HG03521 (cell line): ENCODE data around the gene MEPCE.

Source experiments
- ATAC-seq: cut with Tn5 transposase; IDR thresholded peaks from one replicate; pipeline ENCODE4 v1.9.1; 2021; ENCODE audit warnings: mild to moderate bottlenecking, moderate library complexity; ENCODE audit not compliant: unreplicated experiment

The MEPCE gene

DNA sequence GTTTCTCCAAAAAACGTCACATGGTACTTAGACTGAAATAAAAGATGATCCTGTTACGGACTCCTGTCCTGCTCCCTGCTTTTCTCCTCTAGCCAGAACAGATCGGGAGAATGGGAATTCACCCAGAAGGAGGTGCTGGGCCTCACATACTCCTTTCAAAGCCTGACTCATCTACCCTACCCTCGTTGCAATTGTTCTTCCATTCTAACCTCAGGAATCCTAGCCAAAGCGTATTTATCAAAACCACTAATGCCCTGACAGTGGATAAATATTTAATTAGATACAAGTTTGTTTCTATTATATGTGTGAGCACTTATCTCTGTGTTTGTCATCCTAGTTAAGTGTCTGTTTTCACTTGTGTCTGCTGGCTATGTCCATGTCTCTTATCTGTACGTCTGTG is 22.9 kb upstream of the MEPCE start:
- ATAC-seq = no peak

DNA sequence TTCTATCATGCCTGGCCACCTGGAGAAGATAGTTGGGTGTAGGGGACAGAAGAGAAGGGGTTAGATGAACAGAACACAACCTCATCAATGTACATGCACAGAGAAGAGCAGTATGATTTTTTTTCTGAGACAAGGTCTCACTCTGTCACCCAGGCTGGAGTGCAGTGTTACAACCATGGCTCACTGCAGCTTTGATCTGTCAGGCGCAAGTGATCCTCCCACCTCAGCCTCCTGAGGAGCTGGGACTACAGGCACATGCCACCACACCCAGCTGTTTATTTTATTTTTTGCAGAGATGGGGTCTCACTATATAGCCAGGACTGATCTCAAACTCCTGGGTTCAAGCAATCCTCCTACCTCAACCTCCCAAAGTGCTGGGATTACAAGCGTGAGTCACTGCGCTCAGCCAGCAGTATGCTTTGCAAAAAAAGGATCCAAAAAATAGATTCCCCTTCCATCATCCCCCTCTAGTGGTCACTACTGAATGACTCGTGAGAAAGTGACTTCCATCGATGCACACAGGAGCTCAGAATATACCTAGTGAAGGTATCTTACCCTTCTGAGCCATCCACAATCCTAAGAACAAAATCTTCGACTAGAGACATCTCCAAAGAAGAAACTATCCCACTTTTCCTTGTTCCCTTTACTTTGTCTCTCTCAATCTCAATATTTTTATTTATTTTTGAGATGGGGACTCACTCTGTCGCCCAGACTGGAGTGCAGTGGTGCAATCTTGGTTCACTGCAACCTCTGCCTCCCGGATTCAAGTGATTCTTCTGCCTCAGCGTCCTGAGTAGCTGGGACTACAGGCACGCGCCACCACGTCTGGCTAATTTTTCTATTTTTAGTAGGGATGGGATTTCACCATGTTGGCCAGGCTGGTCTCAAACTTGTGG is 22.1 kb upstream of the MEPCE start:
- ATAC-seq = no peak

DNA sequence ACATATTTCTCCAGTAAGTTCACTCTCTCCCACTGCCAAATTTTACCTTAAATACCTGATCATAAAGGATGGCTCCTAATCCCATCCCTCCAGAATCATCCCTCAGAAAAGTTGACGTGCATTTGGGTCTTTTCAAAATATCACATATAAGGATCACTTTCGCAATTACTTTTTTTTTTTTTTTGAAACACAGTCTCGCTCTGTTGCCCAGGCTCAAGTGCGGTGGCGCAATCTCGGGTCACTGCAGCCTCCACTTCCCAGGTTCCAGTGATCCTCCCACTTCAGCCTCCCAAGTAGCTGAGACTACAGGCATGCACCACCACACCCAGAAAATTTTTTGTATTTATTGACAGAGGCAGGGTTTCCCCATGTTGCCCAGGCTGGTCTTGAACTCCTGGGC is 18.5 kb upstream of the MEPCE start:
- no peak for ATAC-seq

DNA sequence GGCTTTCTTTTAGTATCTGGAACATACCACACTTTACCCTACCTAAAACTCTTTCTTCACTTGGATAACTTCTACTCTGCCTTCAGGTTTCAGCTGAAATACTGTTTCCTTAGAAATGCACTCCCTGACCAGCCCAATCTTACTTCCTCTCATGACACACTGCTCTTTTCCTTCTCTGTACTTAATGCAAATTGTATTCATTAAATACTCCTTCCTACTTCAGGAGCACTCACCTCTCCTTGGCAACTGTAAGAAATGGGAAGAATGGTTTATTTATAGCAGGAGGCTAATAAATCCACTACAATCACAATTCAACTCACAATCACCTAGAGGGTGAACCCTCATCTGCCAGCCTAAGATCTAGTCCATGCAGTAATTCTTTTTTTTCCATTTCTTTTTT is 16.3 kb upstream of the MEPCE start:
- ATAC-seq = no peak

DNA sequence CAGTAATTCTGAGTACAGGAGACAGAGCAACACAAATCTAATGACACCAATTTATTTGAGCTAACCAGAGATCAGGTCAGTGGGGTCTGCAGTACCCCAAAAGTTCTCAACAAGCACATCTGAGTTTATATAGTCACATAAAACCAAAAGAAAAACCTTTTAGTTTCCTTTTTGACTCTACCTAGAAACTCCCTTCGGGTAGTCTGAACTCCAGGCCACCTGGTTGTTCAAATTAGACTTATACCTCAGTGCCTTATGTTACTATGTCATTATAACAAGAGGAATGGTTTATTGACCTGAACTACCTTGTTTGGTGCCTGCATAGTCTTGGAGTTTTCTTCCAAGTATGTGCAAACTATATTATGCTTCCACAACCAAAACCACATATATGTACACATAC is 15.7 kb upstream of the MEPCE start:
- ATAC-seq = no peak

DNA sequence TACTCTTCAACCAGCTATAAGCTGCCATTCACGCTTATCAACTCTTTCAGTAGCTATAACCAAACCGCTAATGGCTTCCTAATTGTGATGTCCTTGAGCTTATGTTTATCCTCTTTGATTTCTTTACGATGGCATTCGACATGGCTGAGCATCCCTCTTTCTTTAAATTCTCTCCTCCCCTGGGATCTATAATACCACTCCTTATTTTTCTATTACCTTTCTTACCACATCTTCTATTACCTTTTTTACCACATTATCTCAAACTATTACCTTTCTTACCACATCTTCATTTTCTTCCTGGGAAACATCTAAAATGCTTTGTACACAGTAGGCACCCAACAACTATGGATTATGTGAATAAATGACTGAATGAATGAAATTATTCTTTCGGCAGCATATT is 14.2 kb upstream of the MEPCE start:
- no peak for ATAC-seq

DNA sequence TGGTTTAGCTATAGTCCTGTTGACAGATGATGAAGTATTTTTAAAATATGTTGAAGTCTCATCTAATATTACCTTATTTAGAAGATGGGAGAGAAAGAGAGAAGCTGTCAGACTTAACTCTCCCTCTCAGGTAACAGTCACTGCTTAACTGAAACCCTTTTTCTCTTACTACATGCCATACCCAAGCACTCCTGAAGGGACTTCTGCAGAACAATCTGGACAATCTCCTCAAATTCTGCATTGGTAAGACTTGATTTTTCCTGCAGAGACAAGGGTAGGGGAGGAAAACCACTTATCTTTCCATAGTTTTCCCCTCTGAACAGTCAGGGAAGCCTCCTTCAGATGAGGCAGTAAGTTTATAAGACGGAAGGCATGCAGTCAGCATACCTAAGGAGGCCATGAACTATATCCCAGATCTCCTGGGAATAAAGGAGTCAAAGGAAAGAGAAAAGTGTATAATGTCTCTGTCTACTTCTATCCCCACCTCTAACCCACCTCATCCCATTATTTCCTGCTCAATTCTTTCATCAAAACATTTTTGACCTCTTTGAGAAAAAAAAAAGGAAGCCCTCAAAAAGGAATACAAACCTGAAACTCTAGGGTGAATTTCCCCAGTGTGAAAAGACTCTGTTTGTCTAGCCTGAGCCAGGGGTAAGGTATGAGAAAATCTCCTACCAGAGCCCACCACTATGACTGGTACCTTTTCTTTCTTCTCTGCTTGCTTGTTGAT is 10.5 kb upstream of the MEPCE start:
- ATAC-seq = no peak

DNA sequence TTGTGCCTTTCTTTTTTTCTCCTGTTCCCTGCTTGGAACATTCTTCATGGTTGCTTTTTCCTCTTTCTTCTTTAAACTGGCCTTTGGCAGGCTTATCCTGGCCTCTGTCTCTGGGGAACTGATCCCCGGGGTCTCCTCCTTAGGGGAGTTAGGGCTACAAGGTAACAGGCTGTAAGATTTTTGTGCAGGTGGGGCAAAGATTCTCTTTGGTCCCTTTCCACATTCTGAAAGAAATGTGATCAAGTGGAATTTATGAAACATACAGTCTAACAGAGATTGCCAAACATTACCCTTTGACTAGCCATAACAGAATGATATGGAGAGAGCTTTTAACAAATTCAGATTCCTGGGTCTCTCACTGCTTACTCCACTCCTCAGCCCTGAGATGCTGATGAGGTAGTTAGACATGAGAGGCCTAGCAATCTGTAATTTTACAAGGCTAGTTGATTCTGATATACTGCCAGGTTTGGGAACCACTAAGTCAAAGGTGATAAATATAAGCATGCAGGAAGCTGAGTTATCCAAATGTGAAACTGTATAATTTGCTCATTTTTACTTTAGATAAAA is 9.9 kb upstream of the MEPCE start:
- ATAC-seq = no peak

DNA sequence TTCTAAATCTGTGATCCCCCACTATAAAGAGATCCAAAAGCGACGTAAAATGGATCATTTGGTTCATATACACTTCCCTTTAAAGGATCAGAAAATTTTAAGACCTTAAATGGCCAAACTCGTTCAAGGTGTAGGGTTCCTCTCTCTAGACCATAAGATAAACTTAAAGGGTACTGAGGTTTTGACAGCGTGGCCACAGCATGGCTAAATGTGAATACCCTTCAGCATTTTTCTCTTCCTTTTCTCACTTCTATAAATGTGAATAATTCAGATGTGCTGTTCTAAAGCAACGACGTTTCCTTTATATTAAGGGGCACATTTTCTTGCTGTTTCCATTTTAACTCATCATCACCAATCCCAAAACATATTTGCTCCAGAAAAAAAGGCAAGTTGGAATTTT is 6.3 kb upstream of the MEPCE start:
- ATAC-seq = no peak

DNA sequence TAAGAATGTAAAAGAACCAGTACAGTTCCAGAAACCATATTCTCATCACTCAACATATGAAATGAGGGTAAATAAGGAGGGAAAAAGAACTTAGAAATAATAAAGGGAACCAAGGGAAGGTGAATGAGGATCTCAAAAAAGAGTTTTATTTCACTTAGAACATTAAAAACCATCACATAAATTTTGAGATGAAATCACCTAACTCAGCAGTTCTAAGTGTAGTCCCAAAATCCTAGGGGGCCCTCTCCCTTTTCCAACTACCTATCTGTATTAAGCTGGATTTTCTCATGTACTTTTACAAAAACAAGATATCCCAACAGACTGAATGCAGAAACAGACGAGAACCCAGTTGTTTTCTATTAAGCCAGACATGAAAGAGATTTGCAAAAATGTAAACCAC is 4.3 kb upstream of the MEPCE start:
- no peak for ATAC-seq

DNA sequence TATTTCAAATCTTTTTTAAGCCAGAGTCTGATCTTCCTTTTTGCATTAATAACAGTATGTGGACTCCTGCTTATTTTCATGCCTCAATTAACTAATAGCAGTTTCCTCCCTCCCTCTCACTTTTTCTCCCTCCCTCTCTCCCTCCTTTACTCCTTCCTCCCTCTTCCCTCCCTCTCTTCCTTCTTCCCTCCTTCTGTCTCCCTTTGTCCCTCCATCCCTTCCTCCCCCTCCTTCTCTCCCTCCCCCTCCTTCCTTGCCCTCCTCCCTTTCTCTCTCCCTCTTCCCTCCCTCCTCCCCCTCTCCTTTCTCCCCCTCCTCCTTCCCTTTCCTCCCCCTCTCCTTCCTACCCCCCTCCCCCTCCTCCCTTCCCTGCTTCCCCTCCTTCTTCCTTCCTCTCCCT is 3.1 kb upstream of the MEPCE start:
- no peak for ATAC-seq

DNA sequence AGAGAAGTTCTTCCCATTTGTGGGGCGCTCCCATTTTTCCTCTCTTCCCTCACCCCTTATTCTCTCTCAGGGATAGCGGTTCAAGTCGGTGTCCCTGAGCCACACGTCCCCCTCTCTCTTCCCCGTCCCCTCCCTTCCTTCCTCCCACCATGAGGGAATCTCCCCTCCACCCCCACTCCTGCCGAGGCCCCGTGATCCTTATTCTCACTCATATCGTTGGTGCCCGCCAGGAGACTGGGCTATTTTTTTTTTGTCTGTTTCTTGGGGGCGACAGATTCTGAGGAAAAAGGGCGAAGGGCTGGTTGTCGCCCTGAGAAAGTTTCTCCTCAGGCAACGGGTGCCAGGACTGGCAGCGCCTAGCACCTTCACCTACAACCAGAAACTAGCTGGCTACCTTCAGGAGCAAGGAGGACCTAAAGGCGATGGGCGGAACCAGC is 1.9 kb upstream of the MEPCE start:
- ATAC-seq = no peak

DNA sequence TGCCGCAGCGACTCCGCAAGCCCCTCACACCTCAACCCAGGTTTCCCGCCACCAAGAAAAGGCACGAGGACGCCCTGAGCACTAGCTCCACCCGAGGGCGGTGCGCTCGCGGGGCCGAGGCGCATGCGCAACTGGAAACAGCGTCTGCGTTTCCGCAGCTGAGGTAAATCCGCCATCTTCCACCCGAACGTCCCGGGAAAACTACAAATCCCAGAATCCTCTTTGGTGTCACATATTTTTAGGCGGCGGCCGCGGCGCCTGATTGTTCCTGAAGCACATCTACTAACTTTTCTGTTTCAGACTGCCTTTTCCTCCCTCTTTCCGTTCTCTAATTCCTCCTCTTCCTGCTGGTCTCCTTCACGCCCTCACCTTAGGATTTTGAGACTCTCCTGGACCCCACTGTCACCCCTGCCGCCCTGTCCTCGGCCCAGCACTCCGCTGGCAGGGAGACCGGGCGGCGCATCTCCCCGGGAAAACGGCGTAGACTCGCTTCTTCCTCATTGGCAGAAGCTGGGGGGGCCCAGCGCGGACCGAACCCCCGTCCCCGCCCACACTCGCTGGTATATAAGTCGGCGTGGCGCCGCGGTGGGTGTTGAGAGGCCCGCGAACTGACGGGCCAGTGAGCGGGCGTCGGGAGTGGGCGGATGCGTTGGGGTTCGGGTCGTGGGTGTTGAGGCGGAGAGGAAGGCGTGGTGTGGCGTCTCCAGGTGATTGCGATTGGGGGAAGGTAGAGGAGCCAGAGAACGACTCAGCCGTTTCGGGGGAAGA is 1.2 kb upstream of the MEPCE start, which contains the start of gene ZCWPW1:
ZCWPW1 (minus strand) TSS at position 505 of the 768 bp plus-strand sequence. CDS start 8,054 bp downstream, outside the sequence.
- peak; percentile 40 for ATAC-seq

DNA sequence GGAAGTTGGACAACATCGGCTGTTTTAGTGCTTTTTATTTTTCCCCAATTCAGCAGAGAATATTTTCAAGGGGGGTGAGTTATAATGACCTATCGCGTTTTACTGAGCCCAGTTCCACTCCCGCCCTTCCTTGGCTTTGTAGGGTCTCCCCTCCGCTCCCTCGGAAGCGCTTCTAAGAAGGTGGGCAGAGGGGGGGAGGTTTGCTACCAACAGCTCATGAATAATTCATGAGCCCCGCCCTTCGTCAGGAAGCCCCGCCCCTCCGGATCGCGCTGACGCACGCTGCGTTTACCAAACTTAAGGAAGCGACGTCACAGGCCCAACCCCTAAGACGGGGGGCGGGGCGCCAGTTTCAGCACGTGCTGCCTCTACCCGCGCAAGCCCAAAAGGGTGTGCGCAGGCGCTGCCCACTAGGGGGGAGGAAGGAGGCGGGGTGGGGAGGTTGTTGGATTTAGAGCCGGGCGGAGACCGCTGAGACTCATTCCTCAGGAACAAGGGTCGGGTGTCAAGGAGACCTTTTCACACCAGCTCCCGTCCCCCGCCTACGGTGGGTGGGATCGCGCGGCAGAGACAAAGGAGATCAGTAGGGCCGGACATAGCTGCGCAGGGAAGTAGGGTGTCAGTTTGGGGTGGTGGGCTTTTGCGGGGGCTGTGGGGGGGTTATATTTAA is 529 bp upstream of the MEPCE start:
- peak; percentile 44 for ATAC-seq

DNA sequence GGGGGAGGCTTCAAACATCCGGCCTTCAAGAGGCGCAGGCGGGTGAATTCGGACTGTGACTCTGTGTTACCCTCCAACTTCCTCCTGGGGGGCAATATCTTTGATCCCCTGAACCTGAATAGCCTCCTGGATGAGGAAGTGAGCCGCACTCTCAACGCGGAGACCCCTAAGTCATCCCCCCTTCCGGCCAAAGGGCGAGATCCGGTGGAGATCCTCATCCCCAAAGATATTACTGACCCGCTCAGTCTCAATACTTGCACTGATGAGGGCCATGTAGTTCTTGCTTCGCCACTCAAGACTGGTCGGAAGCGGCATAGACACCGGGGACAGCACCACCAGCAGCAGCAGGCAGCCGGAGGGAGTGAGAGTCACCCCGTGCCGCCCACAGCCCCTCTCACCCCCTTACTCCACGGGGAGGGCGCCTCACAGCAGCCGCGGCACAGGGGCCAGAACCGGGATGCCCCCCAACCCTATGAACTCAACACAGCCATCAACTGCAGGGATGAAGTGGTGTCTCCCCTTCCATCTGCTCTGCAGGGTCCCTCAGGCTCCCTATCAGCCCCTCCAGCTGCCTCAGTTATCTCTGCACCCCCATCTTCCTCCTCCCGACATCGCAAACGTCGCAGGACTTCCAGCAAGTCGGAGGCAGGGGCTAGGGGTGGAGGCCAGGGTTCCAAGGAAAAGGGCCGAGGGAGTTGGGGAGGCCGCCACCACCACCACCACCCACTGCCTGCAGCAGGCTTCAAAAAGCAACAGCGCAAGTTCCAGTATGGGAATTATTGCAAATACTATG is 1.1 kb downstream of the MEPCE start:
- ATAC-seq = no peak

DNA sequence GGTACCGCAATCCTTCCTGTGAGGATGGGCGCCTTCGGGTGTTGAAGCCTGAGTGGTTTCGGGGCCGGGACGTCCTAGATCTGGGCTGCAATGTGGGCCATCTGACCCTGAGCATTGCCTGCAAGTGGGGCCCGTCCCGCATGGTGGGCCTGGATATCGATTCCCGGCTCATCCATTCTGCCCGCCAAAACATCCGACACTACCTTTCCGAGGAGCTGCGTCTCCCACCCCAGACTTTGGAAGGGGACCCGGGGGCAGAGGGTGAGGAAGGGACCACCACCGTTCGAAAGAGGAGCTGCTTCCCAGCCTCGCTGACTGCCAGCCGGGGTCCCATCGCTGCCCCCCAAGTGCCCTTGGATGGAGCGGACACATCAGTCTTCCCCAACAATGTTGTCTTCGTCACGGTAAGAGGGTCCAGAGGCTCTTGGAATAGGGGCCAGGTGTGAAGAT is 1.7 kb downstream of the MEPCE start:
- no peak for ATAC-seq

DNA sequence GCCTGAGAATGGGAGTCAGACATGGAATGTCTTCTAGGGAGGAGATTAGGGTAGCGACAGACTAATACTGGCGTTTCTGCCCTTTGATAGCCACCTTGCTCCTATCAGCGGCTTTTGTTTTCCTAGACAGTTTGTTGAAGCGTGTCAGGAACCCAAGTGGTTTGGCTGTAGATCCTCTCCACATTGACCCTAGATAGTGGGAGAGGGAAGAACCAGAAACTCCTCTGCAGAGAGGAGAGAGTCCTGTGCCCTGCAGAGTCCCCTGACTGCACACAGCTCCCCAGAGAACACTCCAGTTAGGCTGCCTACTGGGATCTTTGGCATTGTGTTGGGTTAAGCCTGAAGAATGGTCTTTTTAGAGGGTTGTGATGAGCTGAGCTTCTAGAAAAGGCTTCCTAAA is 2.4 kb downstream of the MEPCE start:
- ATAC-seq = no peak

DNA sequence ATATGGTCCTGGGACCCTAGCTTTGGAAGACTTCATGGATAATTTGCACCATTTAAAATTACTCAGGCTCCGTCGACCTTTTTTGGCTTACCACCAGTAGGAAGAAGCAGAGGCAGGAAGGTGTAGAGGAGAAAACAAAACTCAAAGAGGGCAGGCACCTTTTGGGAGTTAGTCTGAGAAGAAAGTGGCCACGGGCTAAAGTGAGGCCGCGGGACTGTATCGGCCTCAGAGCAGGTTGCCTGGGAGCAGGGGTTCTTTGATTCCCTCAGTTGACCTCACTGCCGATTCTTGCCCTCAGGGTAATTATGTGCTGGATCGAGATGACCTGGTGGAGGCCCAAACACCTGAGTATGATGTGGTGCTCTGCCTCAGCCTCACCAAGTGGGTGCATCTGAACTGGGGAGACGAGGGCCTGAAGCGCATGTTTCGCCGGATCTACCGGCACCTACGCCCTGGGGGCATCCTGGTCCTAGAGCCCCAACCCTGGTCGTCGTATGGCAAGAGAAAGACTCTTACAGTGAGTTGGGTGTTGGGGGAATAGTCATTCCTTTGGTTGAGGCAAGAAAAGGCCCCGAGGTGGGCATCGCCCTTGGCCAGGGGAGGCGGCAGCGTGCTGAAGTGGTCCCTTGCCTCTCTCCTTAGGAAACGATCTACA is 3.1 kb downstream of the MEPCE start:
- ATAC-seq = no peak

DNA sequence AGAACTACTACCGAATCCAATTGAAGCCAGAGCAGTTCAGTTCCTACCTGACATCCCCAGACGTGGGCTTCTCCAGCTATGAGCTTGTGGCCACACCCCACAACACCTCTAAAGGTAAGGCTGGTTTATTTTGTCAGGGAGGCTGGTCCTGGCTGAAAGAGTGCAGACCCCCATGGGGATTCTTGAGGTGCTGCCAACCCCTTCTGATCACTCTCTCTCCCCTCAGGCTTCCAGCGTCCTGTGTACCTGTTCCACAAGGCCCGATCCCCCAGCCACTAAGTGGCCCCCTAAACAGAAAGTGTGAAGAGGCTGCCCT is 3.6 kb downstream of the MEPCE start:
- no peak for ATAC-seq
